Measurements from ENCODE around the gene NSG2.
"Not testable (repeated sequence)": the region's sequence is repeated elsewhere in the genome, so short reads cannot be mapped to it uniquely, and the experiment has no call there.

NSG2 gene

GRCh38 chr5:174106997-174107655 is 61.6 kb downstream of the NSG2 start:
- no peak for DNase-seq

- DNase-seq = no peak
These were observed 63.2 kb downstream of the NSG2 start for GRCh38 chr5:174108745-174109144.

- no peak for DNase-seq
These were observed 64.3 kb downstream of the NSG2 start for GRCh38 chr5:174109698-174110260.

DNA sequence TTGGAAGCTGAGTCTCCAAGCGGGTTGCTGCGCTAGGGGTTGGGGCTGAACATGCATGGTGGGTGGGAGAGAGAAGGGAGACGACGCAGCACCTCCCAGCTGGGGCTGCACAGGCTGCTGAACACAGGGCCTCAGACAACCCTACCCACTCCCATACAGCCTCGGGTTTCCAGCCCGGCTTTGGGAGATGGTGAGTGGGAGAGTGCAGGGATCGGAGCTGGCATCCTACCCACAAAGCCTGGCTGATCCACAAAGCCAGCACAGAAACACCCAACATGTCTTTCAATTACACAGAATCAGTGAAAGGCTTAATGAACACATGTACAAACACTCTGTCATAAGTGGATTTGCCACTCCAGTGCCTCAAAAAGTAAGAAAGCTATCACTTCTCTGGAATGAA is 64.8 kb downstream of the NSG2 start:
- no peak for DNase-seq

DNA sequence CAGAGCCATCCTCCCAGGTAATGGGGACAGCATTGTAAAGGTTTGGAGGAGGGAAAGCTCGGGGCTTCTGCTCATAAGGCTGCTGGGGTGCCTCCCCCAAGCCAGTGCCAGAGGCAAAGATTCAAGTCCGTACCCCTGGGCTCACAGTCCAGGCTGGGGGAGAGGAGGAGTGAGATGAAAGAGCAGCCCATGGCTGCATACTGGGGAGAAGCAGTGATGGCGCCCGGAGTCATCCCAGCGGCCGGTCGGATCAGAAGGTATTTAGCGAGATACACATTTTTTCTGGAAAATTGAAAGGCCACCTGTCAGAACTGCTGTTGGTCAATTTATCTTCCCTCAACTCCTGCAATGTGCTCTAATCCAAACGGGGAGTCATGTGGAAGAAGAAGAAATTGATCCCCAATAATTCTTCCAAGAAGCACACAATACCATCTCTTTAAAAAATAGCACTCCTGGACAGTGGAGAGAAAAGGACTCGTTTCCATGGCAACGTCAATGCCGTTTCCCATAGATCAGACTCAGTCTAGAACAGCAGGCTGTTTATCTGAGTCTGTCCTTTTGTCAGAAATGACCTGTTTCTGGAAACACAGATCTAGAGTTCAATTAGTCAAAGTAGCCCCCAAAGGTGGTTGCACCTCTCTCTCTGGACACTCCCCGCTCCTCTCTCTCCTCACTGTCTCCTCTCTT is 65.9 kb downstream of the NSG2 start:
- no peak for DNase-seq

- DNase-seq = no peak
These were observed 69.7 kb downstream of the NSG2 start for GRCh38 chr5:174115226-174115625.

- DNase-seq = no peak
These were observed 73.4 kb downstream of the NSG2 start for GRCh38 chr5:174118823-174119467.

- no peak for DNase-seq
These were observed 74.0 kb downstream of the NSG2 start for GRCh38 chr5:174119468-174119881.

DNA sequence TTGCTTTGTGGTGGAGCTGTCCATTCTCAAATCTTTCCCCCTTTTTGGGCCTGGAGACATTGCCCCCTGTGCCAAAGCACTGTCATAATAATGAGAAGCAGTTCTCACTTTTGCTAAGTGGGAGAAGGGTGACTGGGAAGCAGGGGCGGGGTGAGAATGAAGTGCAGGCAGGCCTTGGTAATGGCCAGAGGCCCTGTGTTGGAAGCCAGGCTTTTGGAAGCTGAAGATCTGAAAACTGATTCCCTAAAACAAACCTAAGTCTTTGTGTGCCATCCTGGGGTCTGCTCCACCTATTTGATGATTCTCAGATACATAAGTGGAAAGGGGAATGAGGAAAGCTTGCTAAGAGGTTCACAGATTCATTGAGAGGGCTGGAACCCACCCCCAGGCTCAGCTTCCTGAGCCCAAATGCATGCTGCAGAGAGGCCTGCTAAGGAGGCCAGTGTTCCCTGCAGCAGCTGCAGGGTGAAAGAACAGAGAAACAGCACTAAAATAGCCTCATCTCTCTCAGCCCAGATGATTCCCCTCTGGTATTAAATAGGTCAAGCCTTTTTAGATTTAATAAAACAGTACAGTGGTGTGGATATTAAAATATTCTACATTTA is 75.0 kb downstream of the NSG2 start:
- no peak for DNase-seq

- no peak for DNase-seq
These were observed 89.0 kb downstream of the NSG2 start for GRCh38 chr5:174134545-174134944.

GRCh38 chr5:174139623-174140022 is 94.1 kb downstream of the NSG2 start:
- no peak for DNase-seq

DNA sequence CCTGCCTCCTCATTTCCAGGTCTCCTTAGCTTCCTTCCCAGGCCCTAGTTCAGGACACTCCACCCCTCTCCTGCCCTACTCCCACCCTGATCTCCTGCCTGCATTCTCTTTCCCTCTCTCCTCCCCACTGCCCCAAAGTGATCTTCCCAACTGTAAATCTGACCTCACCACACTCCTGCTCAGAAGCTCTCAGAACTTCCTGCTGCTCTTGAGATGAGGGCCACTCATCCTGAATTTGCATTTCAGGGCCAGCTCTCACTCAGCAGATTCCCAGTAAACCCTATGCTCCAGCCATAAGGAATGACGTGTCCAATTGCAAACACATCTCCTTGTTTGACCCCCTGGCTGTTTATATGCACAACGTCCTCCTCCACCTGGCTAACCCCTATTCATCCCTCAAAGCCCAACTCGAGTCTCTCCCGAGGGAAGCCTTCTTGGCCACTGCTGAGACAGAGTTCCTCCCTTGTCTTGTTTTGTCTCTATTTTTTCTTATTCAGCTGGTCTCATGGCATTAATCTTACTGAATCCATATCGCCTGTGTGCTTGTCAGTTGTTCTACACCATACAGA is 95.0 kb downstream of the NSG2 start:
- DNase-seq = no peak

DNA sequence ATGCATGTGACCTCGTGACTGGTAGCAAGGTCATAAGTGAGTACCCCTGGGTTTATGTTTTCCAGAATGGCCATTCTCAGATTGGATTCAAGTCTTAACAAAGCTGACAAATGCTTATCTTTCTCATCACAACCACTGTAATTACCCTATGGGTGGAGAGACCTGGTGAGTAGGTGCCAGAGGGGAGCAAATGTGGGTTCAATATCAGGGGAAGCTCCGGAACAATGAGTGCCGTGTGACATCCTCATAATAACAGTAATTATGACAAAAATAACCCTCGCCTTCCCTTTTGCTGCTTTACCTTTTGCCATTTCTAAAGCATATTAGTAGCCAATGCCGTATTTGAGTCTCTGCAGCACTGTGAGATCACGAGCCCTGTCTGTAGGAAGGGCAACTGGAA is 95.9 kb downstream of the NSG2 start:
- DNase-seq = no peak

DNA sequence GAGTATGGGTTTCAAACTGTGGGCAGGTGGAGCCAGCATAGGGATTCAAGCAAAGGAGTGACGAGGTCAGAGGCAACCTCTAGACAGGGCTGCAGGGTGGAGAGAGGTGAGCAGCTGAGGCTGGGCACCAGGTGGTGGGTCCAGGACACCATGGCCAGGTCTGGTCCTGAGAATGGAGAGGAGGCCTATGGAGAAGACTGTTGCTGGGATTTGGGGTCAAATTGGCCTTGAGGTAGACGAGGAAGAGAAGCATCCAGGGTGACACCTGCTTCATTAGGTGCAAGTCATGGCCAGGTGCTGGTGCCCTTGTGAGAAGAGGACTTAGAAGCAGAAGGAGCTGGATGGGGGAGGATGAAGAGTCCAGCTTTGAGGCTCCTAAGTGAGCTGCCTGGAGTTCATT is 99.6 kb downstream of the NSG2 start:
- no peak for DNase-seq

DNA sequence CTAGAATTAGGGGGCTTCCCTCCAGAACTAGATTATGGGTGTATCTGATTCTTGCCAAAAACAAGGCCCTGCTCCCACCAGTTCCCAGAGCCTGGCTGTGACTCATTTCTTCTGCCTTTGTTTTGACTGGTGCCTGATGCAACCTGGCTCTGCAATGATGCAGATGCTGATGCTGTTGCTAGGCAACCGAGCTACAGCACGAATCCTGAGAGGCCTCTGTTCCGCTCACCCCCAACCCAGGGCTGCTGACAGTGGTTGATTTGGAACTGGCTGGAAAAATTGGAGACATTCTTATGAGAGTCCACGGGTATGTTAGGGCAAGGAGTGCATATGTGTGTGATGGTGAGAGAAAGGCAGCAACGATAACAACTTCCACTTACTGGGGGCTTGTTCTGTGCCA is 100.3 kb downstream of the NSG2 start:
- peak; percentile 63 for DNase-seq

DNA sequence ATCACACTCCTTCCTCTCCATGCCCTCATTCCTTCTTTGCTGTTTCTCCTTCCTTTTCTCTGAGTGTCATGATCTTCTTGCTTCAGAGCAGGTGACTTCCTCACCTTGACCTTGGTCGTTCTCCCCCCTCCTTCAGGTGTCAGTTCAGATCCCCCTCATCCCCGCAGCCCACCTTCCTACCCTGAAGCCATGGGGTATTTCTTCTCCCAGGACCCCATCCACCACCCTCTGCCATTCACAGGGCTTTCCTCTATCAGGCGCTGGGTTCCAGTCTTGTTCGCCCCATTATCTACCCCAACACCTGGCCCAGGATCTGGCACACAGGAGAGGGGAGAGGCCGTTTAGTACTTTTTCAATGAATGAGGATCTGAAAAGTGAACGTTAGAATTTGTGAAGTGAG is 101.0 kb downstream of the NSG2 start:
- no peak for DNase-seq

DNA sequence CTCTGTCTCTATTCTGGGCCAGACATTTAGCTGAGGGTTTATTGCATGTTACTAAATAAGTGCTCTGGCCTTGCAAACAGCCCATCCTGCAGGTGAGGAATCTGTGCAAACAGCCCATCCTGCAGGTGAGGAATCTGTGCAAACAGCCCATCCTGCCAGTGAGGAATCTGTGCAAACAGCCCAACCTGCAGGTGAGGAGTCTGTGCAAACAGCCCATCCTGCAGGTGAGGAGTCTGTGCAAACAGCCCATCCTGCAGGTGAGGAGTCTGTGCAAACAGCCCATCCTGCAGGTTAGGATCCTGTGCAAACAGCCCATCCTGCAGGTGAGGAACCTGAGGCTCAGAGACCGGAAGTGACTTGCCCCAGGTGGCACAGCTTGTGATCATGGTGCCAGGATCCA is 101.5 kb downstream of the NSG2 start:
- DNase-seq = not testable (repeated sequence)

DNA sequence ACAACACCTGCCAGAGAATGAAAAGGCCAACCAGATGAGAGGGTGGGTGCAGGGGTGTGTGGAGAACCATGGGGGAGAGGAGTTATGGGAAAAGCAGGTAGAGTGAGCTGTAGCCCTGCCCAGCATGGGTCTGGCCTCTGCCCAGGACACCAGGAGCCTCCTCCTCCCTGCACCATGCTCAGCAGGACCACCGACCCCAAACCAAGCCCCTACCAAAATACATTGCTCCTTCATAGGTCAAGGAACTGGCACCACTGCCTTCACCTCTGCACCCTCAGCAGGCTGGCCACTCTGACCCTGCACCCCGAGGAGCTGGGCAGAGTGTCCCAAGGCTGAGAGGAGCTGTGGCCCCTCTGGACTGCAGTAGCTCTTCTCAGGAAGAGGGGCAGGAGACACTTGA is 102.0 kb downstream of the NSG2 start:
- DNase-seq = no peak

DNA sequence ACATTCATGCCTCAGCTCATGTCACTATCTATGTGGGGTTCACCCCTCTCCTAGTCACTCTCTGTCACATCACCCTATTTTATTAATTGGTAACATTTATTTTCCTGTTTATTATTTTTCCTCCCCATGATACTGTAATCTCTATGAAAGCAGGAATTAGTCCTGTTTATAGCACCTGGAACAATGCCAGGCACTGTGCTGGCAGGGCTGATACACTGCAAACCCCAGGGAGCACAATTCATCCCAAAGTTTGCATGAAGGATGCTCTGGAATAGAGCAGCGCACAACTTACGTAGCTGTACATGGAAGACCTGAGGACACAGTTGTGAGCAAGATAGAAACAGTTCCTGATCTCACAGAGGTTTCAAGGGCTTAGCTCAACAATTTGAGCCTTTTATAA is 103.2 kb downstream of the NSG2 start:
- no peak for DNase-seq

- DNase-seq = no peak
These were observed 103.9 kb downstream of the NSG2 start for GRCh38 chr5:174149426-174149825.

- no peak for DNase-seq
These were observed 104.5 kb downstream of the NSG2 start for GRCh38 chr5:174149989-174150388.

DNA sequence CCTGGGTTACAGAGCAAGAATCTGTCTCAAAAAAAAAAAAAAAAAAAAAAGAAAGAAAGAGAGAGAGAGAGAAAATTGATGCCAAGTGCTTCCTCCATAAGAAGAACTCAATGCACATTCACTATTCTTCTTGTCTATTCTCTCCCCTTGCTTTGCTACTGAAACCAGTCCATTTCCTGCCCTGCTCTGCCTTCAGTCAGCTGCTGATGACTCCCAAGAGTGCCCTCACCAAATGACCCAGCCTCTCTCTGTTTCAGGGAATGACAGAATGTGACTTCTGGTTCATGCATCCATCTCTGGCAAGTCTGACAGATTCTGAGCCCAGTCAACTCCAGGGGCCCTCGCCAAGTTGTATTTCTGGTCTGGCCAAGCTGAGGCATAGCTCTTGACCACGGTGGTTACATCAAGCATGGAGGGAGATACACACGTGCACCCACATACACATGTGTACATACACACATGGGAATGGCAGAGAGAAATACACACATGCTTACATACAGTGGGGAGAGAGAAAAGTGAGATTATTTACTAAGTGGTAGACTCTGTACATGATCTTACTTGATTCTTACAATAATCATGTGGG is 106.2 kb downstream of the NSG2 start:
- no peak for DNase-seq

GRCh38 chr5:174154559-174154958 is 109.1 kb downstream of the NSG2 start:
- no peak for DNase-seq
